SU-DHL-6 (cell line): ENCODE measurements around the gene RASA3.

Experiments used
- H2AFZ ChIP-seq: fragments of 200-600 bp; sonication (generic); 2 replicates; pipeline ENCODE4 v1.6.1; 2014; ENCODE audit warnings: low read depth, mild to moderate bottlenecking, moderate library complexity, mixed read lengths, antibody characterized with exemption, low read length; ENCODE audit not compliant: severe bottlenecking
- H3F3A ChIP-seq: fragments of 200-600 bp; shearing (Covaris generic); 2 replicates; pipeline ENCODE4 v1.6.0; 2016; ENCODE audit warnings: antibody characterized with exemption, mild to moderate bottlenecking; ENCODE audit not compliant: insufficient read depth
- H3K27ac ChIP-seq: fragments of 200-600 bp; sonication (generic); 2 replicates; pipeline ENCODE4 v1.5.1; 2016; ENCODE audit warnings: low read depth, mild to moderate bottlenecking, low read length, moderate library complexity, mixed read lengths
- H3K27me3 ChIP-seq: fragments of 200-600 bp; sonication (generic), shearing (Covaris generic); 2 replicates; pipeline ENCODE4 v1.6.0; 2014; ENCODE audit warnings: mild to moderate bottlenecking, low read length
- H3K36me3 ChIP-seq: fragments of 200-600 bp; sonication (generic); 2 replicates; pipeline ENCODE4 v1.6.1; 2014; ENCODE audit warnings: mild to moderate bottlenecking, low read length, mixed read lengths
- H3K4me2 ChIP-seq: fragments of 300-600, 200-600 bp; shearing (Covaris generic), sonication (generic); 2 replicates; pipeline ENCODE4 v1.6.0; 2014; ENCODE audit warnings: low read length, low read depth, mild to moderate bottlenecking; ENCODE audit not compliant: poor library complexity, severe bottlenecking
- H3K4me3 ChIP-seq: fragments of 200-600 bp; sonication (generic); 2 replicates; pipeline ENCODE4 v1.5.1; 2014; ENCODE audit warnings: antibody characterized with exemption, low read length, mild to moderate bottlenecking, mixed read lengths; ENCODE audit not compliant: insufficient read depth, poor library complexity, severe bottlenecking
- H3K79me2 ChIP-seq: fragments of 200-600 bp; sonication (generic); 2 replicates; pipeline ENCODE4 v1.6.1; 2014; ENCODE audit warnings: mild to moderate bottlenecking, low read length, moderate library complexity; ENCODE audit not compliant: insufficient read depth
- H3K9ac ChIP-seq: fragments of 200-600 bp; sonication (generic); 2 replicates; pipeline ENCODE4 v1.7.0; 2014; ENCODE audit warnings: mild to moderate bottlenecking, low read length
- H3K9me2 ChIP-seq: fragments of 200-600 bp; sonication (generic); replicated peaks from 2 replicates; pipeline ENCODE4 v1.6.1; 2014; ENCODE audit warnings: low read length; ENCODE audit not compliant: insufficient read depth
- H3K9me3 ChIP-seq: fragments of 200-600 bp; sonication (generic); 2 replicates; pipeline ENCODE4 v1.6.1; 2014; ENCODE audit warnings: low read length, mixed read lengths; ENCODE audit not compliant: insufficient read depth
- H4K20me1 ChIP-seq: fragments of 200-600 bp; sonication (generic); 2 replicates; pipeline ENCODE4 v1.6.1; 2014; ENCODE audit warnings: low read depth, mild to moderate bottlenecking, antibody characterized with exemption, low read length, moderate library complexity, mixed read lengths
- EZH2phosphoT487 ChIP-seq: fragments of 200-600 bp; sonication (generic), shearing (Covaris generic); conservative IDR thresholded peaks from 2 replicates; pipeline ENCODE4 v1.6.1; 2018; ENCODE audit warnings: mild to moderate bottlenecking, antibody characterized with exemption, low read length, moderate library complexity, mixed read lengths
- TF ChIP-seq, protein P1 (sequence below): fragments of 200-600 bp; sonication (generic); IDR thresholded peaks from one replicate; pipeline ENCODE4 v1.5.1; 2017; ENCODE audit warnings: antibody characterized with exemption, mild to moderate bottlenecking, low read length, moderate library complexity; ENCODE audit not compliant: insufficient read depth, poor library complexity, severe bottlenecking

The RASA3 gene

GRCh38 chr13:114124921-114125320 lies 7.5 kb downstream of the RASA3 start:
- TF ChIP-seq, protein P1, sequence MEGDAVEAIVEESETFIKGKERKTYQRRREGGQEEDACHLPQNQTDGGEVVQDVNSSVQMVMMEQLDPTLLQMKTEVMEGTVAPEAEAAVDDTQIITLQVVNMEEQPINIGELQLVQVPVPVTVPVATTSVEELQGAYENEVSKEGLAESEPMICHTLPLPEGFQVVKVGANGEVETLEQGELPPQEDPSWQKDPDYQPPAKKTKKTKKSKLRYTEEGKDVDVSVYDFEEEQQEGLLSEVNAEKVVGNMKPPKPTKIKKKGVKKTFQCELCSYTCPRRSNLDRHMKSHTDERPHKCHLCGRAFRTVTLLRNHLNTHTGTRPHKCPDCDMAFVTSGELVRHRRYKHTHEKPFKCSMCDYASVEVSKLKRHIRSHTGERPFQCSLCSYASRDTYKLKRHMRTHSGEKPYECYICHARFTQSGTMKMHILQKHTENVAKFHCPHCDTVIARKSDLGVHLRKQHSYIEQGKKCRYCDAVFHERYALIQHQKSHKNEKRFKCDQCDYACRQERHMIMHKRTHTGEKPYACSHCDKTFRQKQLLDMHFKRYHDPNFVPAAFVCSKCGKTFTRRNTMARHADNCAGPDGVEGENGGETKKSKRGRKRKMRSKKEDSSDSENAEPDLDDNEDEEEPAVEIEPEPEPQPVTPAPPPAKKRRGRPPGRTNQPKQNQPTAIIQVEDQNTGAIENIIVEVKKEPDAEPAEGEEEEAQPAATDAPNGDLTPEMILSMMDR = no peak
- TF ChIP-seq EZH2phosphoT487 = no peak
- H3K9me3 ChIP-seq = no peaks in the 10 kb centered on the region
- no peak overlapping the region for H2AFZ ChIP-seq
- H3K27me3 ChIP-seq = no peaks in the 10 kb centered on the region
- H3K36me3 ChIP-seq = no peaks in the 10 kb centered on the region
- no peak overlapping the region for H3K4me3 ChIP-seq
- H3F3A ChIP-seq = 0 out of 2 replicates have a peak, but pooled peaks cover 6% of the 10 kb centered on the region
- no peak overlapping the region for H3K4me2 ChIP-seq
- no peak overlapping the region for H3K27ac ChIP-seq
- no peaks in the 10 kb centered on the region for H3K9me2 ChIP-seq
- no peaks in the 10 kb centered on the region for H3K79me2 ChIP-seq
- H4K20me1 ChIP-seq = no peaks in the 10 kb centered on the region
- H3K9ac ChIP-seq = no peak overlapping the region

- H3K27ac ChIP-seq = no peak overlapping the region
- H3K9me2 ChIP-seq = no peaks in the 10 kb centered on the region
- no peak overlapping the region for H3K4me3 ChIP-seq
- no peaks in the 10 kb centered on the region for H3K27me3 ChIP-seq
- H3K4me2 ChIP-seq = no peak overlapping the region
- no peaks in the 10 kb centered on the region for H3K9me3 ChIP-seq
- no peaks in the 10 kb centered on the region for H3K36me3 ChIP-seq
- no peak overlapping the region for H3K9ac ChIP-seq
- TF ChIP-seq EZH2phosphoT487 = no peak
- TF ChIP-seq, protein P1 = no peak
- H4K20me1 ChIP-seq = no peaks in the 10 kb centered on the region
- H3K79me2 ChIP-seq = no peaks in the 10 kb centered on the region
- H3F3A ChIP-seq = 0 out of 2 replicates have a peak, but pooled peaks cover 4% of the 10 kb centered on the region
- no peak overlapping the region for H2AFZ ChIP-seq
Measured at GRCh38 chr13:114124431-114124830, 8.0 kb downstream of the RASA3 start.

GRCh38 chr13:114123876-114124275 lies 8.5 kb downstream of the RASA3 start:
- H3K9ac ChIP-seq = no peak overlapping the region
- TF ChIP-seq EZH2phosphoT487 = no peak
- TF ChIP-seq, protein P1 = no peak
- H3K27ac ChIP-seq = no peak overlapping the region
- no peaks in the 10 kb centered on the region for H3F3A ChIP-seq
- no peaks in the 10 kb centered on the region for H3K9me3 ChIP-seq
- no peaks in the 10 kb centered on the region for H3K27me3 ChIP-seq
- no peak overlapping the region for H3K4me2 ChIP-seq
- no peaks in the 10 kb centered on the region for H3K36me3 ChIP-seq
- H3K4me3 ChIP-seq = no peak overlapping the region
- no peaks in the 10 kb centered on the region for H3K79me2 ChIP-seq
- H2AFZ ChIP-seq = no peak overlapping the region
- H3K9me2 ChIP-seq = no peaks in the 10 kb centered on the region
- H4K20me1 ChIP-seq = no peaks in the 10 kb centered on the region

DNA sequence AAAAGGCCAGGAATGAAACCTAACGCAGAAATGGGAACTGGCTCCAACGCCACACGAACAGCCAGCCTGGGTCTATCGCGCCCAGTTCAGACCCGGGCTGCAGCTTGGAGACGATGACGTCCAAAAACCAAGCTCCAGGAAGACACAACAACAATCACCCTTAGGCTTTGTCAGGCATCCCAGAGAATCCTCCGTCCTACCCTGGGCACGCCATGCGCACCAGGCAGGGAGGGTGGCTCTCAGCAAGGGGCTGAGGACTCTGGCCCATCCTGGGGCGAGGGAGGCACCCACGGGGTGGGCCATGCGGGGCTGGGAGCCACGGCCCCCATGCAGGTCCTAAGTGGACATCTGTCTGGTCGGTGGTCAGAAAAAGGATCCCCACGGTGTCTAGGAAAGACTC lies 9.0 kb downstream of the RASA3 start:
- Histone ChIP-seq H3K79me2 (no peaks in the 10 kb centered on the region), H2AFZ (no peak overlapping the region), H3K9me2 (no peaks in the 10 kb centered on the region), H4K20me1 (no peaks in the 10 kb centered on the region), H3F3A (no peaks in the 10 kb centered on the region), H3K9me3 (no peaks in the 10 kb centered on the region), H3K27ac (no peak overlapping the region), H3K9ac (no peak overlapping the region), H3K4me3 (no peak overlapping the region), H3K27me3 (no peaks in the 10 kb centered on the region), H3K36me3 (no peaks in the 10 kb centered on the region), H3K4me2 (no peak overlapping the region)
- TF ChIP-seq EZH2phosphoT487 = no peak
- TF ChIP-seq, protein P1 = no peak
